ENCODE results near the gene DROSHA.

Gene DROSHA

GRCh38 chr5:31427013-31427723 is 104.7 kb downstream of the DROSHA start:
- Mint-ChIP-seq H3K27ac (no peak overlapping the region), H3K9me3 (no peaks in the 10 kb centered on the region), H3K27me3 (no peaks in the 10 kb centered on the region), H3K36me3 (peaks cover 57% of the 10 kb centered on the region), H3K4me3 (no peak overlapping the region), H3K4me1 (no peaks in the 10 kb centered on the region)
- ATAC-seq, result no peak

- Mint-ChIP-seq H3K9me3 (no peaks in the 10 kb centered on the region), H3K27ac (no peak overlapping the region), H3K4me3 (no peak overlapping the region), H3K27me3 (no peaks in the 10 kb centered on the region), H3K4me1 (no peaks in the 10 kb centered on the region), H3K36me3 (peaks cover 51% of the 10 kb centered on the region)
- ATAC-seq, result no peak
Measured at GRCh38 chr5:31421806-31422586, 109.9 kb downstream of the DROSHA start.

GRCh38 chr5:31417512-31417911 is 114.4 kb downstream of the DROSHA start:
- ATAC-seq, result no peak

GRCh38 chr5:31416547-31416946 is 115.3 kb downstream of the DROSHA start:
- no peak overlapping the region for H3K27ac Mint-ChIP-seq
- no peak overlapping the region for H3K4me3 Mint-ChIP-seq
- no peak for ATAC-seq
- peaks cover 39% of the 10 kb centered on the region for H3K36me3 Mint-ChIP-seq
- H3K27me3 Mint-ChIP-seq, result no peaks in the 10 kb centered on the region
- no peaks in the 10 kb centered on the region for H3K9me3 Mint-ChIP-seq
- no peaks in the 10 kb centered on the region for H3K4me1 Mint-ChIP-seq

More at GRCh38 chr5:31417512-31417911, 114.4 kb downstream of the DROSHA start:
- Mint-ChIP-seq H3K27ac (no peak overlapping the region), H3K9me3 (no peaks in the 10 kb centered on the region), H3K4me1 (no peaks in the 10 kb centered on the region), H3K27me3 (no peaks in the 10 kb centered on the region), H3K4me3 (no peak overlapping the region), H3K36me3 (peaks cover 39% of the 10 kb centered on the region)

- Mint-ChIP-seq H3K4me3 (no peak overlapping the region), H3K4me1 (no peaks in the 10 kb centered on the region), H3K36me3 (peaks cover 36% of the 10 kb centered on the region), H3K27ac (no peak overlapping the region), H3K27me3 (no peaks in the 10 kb centered on the region), H3K9me3 (no peaks in the 10 kb centered on the region)
- no peak for ATAC-seq
Measured at GRCh38 chr5:31415960-31416359, 115.9 kb downstream of the DROSHA start.

- Mint-ChIP-seq H3K4me3 (no peak overlapping the region), H3K27me3 (no peaks in the 10 kb centered on the region), H3K9me3 (no peaks in the 10 kb centered on the region), H3K27ac (no peak overlapping the region), H3K36me3 (peaks cover 36% of the 10 kb centered on the region), H3K4me1 (no peaks in the 10 kb centered on the region)
- ATAC-seq, result no peak
Measured at GRCh38 chr5:31415009-31415923, 116.6 kb downstream of the DROSHA start.

- H3K27ac Mint-ChIP-seq, result no peak overlapping the region
- H3K4me1 Mint-ChIP-seq, result no peaks in the 10 kb centered on the region
- peaks cover 51% of the 10 kb centered on the region for H3K36me3 Mint-ChIP-seq
- H3K4me3 Mint-ChIP-seq, result no peak overlapping the region
- no peak for ATAC-seq
- H3K9me3 Mint-ChIP-seq, result no peaks in the 10 kb centered on the region
- no peaks in the 10 kb centered on the region for H3K27me3 Mint-ChIP-seq
Measured at GRCh38 chr5:31413030-31413812, 118.7 kb downstream of the DROSHA start.

- H3K4me3 Mint-ChIP-seq, result no peak overlapping the region
- ATAC-seq, result no peak
- no peaks in the 10 kb centered on the region for H3K4me1 Mint-ChIP-seq
- no peaks in the 10 kb centered on the region for H3K9me3 Mint-ChIP-seq
- H3K27me3 Mint-ChIP-seq, result no peaks in the 10 kb centered on the region
- no peak overlapping the region for H3K27ac Mint-ChIP-seq
- H3K36me3 Mint-ChIP-seq, result peaks cover 56% of the 10 kb centered on the region
Measured at GRCh38 chr5:31412324-31412723, 119.6 kb downstream of the DROSHA start.

- Mint-ChIP-seq H3K36me3 (peaks cover 69% of the 10 kb centered on the region), H3K4me3 (no peak overlapping the region)
Measured at GRCh38 chr5:31410089-31410488, 121.8 kb downstream of the DROSHA start.

GRCh38 chr5:31408814-31409213 is 123.1 kb downstream of the DROSHA start:
- Mint-ChIP-seq H3K36me3 (peaks cover 79% of the 10 kb centered on the region), H3K9me3 (no peaks in the 10 kb centered on the region), H3K27ac (no peak overlapping the region), H3K4me3 (no peak overlapping the region), H3K4me1 (no peaks in the 10 kb centered on the region), H3K27me3 (no peaks in the 10 kb centered on the region)
- no peak for ATAC-seq

More at GRCh38 chr5:31410089-31410488, 121.8 kb downstream of the DROSHA start:
- Mint-ChIP-seq H3K27me3 (no peaks in the 10 kb centered on the region), H3K4me1 (no peaks in the 10 kb centered on the region), H3K9me3 (no peaks in the 10 kb centered on the region), H3K27ac (no peak overlapping the region)
- ATAC-seq, result no peak

- Mint-ChIP-seq H3K9me3 (no peaks in the 10 kb centered on the region), H3K4me3 (no peak overlapping the region), H3K4me1 (no peaks in the 10 kb centered on the region), H3K36me3 (peaks cover 77% of the 10 kb centered on the region), H3K27me3 (no peaks in the 10 kb centered on the region), H3K27ac (no peak overlapping the region)
- no peak for ATAC-seq
Measured at GRCh38 chr5:31407921-31408693, 123.8 kb downstream of the DROSHA start.

GRCh38 chr5:31404325-31404724 is 127.6 kb downstream of the DROSHA start:
- H3K36me3 Mint-ChIP-seq, result peaks cover 72% of the 10 kb centered on the region
- H3K27ac Mint-ChIP-seq, result no peak overlapping the region
- H3K9me3 Mint-ChIP-seq, result no peaks in the 10 kb centered on the region
- H3K27me3 Mint-ChIP-seq, result no peaks in the 10 kb centered on the region
- no peak overlapping the region for H3K4me3 Mint-ChIP-seq
- H3K4me1 Mint-ChIP-seq, result no peaks in the 10 kb centered on the region
- ATAC-seq, result no peak

GRCh38 chr5:31401691-31402090 is 130.2 kb downstream of the DROSHA start:
- Mint-ChIP-seq H3K36me3 (peaks cover 54% of the 10 kb centered on the region), H3K27me3 (no peaks in the 10 kb centered on the region), H3K27ac (no peak overlapping the region), H3K4me3 (no peak overlapping the region), H3K9me3 (no peaks in the 10 kb centered on the region), H3K4me1 (no peaks in the 10 kb centered on the region)
- ATAC-seq, result no peak

- H3K27ac Mint-ChIP-seq, result no peak overlapping the region
Measured at GRCh38 chr5:31397926-31398557, 133.9 kb downstream of the DROSHA start.

More at GRCh38 chr5:31397926-31398557, 133.9 kb downstream of the DROSHA start:
- Mint-ChIP-seq H3K4me1 (no peaks in the 10 kb centered on the region), H3K4me3 (no peak overlapping the region), H3K9me3 (no peaks in the 10 kb centered on the region), H3K36me3 (peaks cover 31% of the 10 kb centered on the region), H3K27me3 (no peaks in the 10 kb centered on the region)
- no peak for ATAC-seq
